Fibroblast of villous mesenchyme (primary cell): ENCODE measurements around the gene GDPD5. TPM values are rescaled to one million over a fixed set of nuclear protein-coding genes. Genes with fewer than 3 reads are reported as not detected.

ENCODE experiments used
- DNase-seq: peaks from one replicate; pipeline ENCODE4 v3.0.0-alpha.2; 2010; ENCODE audit warnings: low read depth
- H3K4me3 ChIP-seq: 2 replicates; pipeline ENCODE4 v1.5.1; 2011; ENCODE audit warnings: low read depth, mild to moderate bottlenecking, low read length
- total RNA-seq: library from RNA; depleted of rRNA; stranded (reverse); fragments of >200 nt; gene quantifications from 2 replicates; pipeline ENCODE4 v1.2.3, GENCODE V29; 2012
- TF ChIP-seq, protein P1 (sequence below): IDR thresholded peaks from 2 replicates; pipeline ENCODE4 v1.5.1; 2012; ENCODE audit warnings: low read depth, mild to moderate bottlenecking, low read length; ENCODE audit not compliant: insufficient read depth

The GDPD5 gene
- total RNA-seq, 1 donor, result 9.5 TPM

DNA sequence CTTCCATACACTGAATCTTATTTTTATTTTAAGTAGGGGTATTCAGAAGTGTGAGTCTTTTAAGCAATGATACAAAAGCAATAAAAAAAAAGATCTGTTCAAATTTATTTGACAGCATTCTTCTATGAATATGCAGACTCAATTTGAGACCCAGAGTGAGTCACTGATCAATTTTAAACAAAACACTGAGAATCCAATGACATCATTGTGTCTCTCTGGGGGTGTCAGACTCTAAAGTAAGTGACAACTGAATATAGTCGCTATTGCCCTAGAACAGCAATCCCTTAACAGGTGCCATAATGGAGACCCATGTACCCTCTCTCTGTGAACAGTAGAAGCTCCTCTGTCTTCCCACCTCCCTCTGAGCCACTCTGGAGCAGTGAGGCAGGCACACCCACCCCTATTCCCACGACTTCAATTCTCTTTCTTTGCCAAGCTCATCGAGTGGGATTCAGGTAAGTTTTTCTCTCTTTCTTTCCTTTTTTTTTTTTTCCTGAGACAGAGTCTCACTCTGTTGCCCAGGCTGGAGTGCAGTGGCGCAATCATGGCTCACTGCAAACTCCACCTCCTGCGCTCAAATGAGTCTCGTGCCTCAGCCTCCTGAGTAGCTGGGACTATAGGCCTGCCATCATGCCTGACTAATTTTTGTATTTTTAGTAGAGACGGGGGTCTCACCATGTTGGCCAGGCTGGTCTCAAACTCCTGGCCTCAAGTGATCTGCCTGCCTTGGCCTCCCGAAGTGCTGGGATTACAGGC, 131.5 kb downstream of the GDPD5 start:
- H3K4me3 ChIP-seq, result no peak overlapping the region
- DNase-seq, result no peak
- TF ChIP-seq, protein P1, sequence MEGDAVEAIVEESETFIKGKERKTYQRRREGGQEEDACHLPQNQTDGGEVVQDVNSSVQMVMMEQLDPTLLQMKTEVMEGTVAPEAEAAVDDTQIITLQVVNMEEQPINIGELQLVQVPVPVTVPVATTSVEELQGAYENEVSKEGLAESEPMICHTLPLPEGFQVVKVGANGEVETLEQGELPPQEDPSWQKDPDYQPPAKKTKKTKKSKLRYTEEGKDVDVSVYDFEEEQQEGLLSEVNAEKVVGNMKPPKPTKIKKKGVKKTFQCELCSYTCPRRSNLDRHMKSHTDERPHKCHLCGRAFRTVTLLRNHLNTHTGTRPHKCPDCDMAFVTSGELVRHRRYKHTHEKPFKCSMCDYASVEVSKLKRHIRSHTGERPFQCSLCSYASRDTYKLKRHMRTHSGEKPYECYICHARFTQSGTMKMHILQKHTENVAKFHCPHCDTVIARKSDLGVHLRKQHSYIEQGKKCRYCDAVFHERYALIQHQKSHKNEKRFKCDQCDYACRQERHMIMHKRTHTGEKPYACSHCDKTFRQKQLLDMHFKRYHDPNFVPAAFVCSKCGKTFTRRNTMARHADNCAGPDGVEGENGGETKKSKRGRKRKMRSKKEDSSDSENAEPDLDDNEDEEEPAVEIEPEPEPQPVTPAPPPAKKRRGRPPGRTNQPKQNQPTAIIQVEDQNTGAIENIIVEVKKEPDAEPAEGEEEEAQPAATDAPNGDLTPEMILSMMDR, result no peak

DNA sequence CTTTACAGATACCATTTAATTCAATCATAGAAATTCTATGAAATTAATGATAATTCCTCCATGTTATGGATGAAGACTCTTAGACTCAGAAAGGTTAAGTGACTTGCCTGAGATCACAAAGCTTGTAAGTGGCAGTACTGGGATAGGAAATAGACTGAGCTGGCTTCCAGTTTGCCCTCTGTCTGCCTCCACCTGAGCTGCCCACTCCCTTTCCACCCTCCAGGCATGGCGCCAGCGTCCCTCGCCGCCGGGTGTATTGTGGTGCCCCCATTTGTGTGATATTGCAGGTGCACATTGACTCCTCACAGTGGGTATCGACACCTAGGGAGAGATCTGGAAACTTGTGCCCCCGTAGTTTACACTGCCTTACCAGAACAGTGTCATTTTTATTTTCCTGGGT, 135.8 kb downstream of the GDPD5 start:
- no peak for DNase-seq
- H3K4me3 ChIP-seq, result no peak overlapping the region
- TF ChIP-seq, protein P1, result no peak

DNA sequence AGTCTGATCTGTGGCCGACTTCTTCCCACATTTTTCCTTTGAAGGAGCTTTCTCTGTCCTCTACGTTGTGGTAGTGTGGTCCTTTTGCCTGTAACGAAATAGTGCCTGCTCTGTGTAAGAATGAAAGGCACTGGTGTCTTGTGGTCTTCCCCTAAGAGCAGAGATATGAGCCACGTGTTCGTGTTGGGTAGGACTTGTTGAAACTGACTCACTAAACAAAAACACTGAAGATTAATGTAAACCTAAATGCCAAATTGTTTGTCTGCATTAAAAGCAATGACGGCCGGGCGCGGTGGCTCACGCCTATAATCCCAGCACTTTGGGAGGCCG, 136.5 kb downstream of the GDPD5 start:
- TF ChIP-seq, protein P1, result no peak
- no peak overlapping the region for H3K4me3 ChIP-seq
- peak; percentile 55 for DNase-seq

DNA sequence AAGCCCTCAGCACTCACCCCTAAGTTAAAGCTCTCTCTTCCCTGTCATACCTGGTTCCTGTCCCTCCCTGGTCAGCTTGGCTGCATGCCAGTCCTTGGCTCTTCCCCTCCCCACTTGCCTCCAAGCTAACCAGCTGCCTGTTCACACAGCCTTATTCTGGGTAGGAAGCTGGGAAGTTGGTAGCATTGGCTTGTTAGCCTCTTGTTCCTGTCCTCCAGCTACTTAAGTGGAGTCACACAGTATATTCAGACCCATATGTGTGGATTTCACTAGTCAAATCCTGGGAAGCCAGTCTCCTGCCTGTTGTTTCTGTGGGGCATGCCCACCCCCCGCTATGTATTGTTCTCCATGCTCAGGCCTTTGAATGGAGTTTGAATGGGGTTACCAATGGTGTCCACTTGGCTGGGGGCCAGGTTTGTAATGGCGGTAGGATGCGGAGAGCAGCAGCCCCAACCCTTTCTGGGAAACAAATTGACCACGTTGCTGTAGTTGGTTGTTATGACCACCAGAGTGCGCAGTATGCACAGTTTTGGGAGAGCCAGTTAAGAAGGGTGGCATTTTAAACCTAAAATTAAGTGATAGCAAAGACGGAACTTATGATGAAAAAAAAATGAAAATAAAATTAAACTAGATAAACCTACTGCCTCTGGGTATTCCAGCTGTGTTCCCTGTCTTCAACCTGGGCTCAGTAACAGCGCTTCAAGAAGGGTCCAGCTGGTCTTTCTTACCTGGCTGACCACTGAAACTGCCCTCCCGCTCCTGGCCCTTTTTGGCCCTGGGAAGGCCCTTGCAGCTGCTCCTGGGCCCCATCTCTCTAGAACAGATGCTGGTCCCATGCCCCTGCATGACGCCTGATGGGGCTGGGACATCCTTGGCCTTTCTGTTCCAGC, 137.1 kb downstream of the GDPD5 start:
- H3K4me3 ChIP-seq, result no peak overlapping the region
- TF ChIP-seq, protein P1, result peak; percentile 78
- peak; percentile 78 for DNase-seq

DNA sequence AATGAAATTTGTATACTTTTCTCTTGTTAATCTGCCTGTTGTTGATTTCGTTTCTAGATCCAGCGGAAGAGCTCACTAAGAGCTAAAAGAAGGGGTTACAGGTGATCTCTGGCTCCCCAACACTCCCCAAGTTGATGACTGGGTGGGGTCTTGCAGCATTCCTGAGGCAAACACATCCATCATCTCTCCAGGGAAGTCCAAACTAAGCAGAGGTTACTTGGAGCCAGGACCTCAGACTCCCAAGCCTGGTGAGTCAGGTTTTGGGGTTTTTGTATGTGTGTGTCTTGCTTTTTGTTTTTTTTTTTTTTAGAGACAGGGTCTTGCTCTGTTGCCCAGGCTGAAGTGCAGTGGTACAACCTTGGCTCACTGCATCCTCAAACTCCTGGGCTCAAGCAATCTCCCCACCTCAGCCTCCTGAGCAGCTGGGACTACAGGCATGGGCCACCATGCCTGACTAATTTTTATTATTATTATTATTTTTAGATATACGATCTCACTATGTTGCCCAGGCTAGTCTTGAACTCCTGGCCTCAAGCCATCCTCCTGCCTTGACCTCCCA, 137.9 kb downstream of the GDPD5 start:
- no peak for DNase-seq
- no peak overlapping the region for H3K4me3 ChIP-seq
- TF ChIP-seq, protein P1, result no peak

DNA sequence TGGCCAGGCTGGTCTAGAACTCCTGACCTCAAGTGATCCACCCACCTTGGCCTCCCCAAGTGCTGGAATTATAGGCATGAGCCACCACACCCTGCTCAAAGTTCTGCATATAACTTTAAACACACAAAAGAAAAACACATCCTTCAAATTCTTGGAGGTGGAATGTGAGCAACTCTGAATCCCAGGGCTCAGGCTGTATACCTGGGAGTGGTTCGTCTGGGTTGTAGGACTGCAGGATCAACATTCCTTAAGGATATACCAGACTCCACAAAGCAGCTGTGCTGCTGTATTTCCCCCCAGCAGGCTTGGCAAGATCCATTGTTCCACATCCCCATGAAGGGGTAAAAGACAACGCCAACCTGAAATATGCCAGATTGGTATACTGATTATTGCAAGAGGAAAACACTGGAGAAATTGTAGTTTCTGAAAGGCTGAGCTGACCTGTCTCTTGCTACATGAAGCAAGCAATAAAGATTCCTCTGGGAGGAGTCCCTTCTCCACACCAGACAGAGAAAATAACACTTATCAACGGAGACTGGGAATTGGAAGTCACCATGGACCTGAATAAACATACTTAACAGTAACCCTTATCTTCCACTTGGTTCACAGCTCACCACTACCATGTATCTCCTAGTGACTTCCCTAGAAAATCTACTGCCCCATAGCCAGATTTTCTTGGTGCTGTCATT, 138.7 kb downstream of the GDPD5 start:
- peak; percentile 18 for DNase-seq
- TF ChIP-seq, protein P1, result no peak
- no peak overlapping the region for H3K4me3 ChIP-seq
